ENCODE data around the gene ASNSD1.
A peak's percentile ranks its signal among the peaks of the same experiment; 100 is the strongest.

ASNSD1 gene

DNA sequence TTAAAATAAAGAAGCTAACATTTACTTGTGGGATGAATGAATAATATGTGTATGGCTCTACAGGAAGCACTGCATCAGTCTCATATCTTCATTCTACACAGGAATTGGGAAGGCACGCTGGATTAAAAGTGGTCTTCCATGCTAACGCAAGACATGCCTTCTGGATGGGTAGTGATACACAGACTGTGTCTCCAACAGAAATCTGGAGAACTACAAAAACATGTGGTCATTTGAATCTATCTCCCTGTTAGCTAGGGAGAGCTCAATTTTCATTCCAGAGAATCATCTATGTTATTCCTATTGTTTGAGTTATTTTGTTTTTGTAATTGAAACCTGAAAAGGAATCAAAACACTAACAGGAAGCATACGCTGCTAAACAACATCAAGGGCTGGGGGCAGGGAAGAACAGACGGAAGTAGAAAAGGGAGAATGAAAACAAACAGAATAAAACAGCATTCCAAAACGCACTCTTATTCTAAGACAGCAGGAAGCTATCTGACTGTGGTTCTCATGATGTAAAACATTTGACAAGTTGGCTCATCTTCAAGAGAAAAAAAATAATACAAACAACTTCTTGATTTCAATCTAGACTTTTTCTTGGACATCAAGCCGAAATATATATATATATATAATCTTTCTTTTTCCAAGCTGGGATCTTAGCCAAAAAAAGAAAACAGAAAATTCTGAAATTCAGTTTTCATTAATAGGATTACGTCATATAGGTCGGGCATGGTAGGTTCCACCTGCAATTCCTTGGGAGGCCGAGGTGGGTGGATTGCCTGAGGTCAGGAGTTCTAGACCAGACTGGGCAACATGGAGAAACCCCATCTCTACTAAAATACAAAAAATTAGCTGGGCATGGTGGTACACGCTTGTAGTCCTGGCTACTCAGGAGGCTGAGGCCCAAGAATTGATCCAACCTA is 31.5 kb upstream of the ASNSD1 start:
- CTCF ChIA-PET: interaction anchor here (0.6 to 0.8 kb wide), 2 partner anchors 12 to 21 kb away, joined by 3 read pairs; no protein-coding TSS in a partner anchor
- no peak overlapping the region for H3K4me3 ChIP-seq (ENCODE audit: low read depth, low read length)
- POLR2A ChIA-PET: no interaction called here
- TF ChIP-seq, protein P1, sequence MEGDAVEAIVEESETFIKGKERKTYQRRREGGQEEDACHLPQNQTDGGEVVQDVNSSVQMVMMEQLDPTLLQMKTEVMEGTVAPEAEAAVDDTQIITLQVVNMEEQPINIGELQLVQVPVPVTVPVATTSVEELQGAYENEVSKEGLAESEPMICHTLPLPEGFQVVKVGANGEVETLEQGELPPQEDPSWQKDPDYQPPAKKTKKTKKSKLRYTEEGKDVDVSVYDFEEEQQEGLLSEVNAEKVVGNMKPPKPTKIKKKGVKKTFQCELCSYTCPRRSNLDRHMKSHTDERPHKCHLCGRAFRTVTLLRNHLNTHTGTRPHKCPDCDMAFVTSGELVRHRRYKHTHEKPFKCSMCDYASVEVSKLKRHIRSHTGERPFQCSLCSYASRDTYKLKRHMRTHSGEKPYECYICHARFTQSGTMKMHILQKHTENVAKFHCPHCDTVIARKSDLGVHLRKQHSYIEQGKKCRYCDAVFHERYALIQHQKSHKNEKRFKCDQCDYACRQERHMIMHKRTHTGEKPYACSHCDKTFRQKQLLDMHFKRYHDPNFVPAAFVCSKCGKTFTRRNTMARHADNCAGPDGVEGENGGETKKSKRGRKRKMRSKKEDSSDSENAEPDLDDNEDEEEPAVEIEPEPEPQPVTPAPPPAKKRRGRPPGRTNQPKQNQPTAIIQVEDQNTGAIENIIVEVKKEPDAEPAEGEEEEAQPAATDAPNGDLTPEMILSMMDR (IDR thresholded peaks at IDR 0.05; ENCODE audit: insufficient read depth, low read length, missing control alignments): no peak
- no peak for DNase-seq (ENCODE audit: low read depth, low spot score)

DNA sequence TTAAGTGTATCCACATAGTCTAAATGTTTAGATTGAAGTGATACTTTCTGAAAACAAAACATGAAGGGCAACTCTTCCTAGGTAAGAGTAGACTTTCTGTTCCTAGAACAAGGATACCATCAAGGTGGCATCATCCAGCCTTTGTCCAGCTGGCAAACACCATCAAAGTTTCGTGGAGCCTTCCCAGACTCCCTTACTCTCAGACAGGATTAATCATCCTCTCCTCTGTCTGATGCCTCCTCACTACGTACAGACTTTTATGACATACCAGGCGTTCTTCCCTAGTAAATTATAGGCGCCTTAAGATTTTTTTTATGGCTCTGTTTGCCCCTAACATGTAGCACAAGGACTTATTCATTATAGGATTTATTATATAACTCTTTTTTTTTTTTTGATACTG is 29.4 kb upstream of the ASNSD1 start:
- CTCF ChIA-PET: no interaction called here
- POLR2A ChIA-PET: no interaction called here
- TF ChIP-seq, protein P1 (IDR thresholded peaks at IDR 0.05; ENCODE audit: insufficient read depth, low read length, missing control alignments): no peak
- H3K4me3 ChIP-seq (ENCODE audit: low read depth, low read length): no peak overlapping the region
- DNase-seq (ENCODE audit: low read depth, low spot score): peak; percentile 29

DNA sequence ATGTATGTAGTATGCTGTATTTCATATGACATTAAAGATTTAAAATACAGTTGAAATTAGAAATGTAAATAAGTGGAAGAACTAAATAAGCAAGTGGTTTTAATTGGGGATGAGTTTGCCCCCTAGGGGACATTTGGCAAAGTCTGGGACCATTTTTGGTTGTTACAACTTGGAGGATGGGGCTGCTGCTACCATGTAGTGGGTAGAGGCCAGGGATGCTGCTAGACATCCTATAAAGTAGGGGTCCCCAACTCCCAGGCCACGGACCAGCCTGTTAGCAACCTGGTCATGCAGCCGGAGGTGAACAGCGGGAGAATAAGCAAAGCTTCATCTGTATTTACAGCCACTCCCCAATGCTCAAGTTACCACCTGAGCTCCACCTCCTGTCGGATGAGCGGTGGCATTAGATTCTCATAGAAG is 27.9 kb upstream of the ASNSD1 start:
- ChIA-PET POLR2A (no interaction called here), CTCF (interaction anchor here (1.0 kb wide), 1 partner anchor 27 kb away, joined by 4 read pairs; no protein-coding TSS in a partner anchor)
- H3K4me3 ChIP-seq (ENCODE audit: low read depth, low read length): no peak overlapping the region
- no peak for DNase-seq (ENCODE audit: low read depth, low spot score)
- TF ChIP-seq, protein P1 (IDR thresholded peaks at IDR 0.05; ENCODE audit: insufficient read depth, low read length, missing control alignments): no peak

DNA sequence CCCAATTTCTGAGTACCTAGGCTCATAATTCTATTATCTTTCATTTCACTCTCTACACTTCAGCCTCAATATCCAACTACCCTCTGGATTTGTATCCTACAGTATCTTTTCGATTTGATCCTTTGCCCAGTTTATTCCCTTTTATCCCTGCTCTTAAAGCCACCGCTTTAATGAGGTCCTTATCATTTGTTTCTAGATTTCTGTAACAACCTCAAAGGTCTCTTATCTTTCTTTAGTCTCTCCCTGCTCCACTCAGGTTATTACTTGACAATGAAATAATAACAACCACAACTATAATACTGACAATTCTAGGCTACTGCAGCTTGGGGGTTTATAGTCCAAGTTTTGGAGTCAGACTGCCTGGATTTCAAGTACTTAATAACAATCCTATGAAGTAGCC is 25.9 kb upstream of the ASNSD1 start:
- TF ChIP-seq, protein P1 (IDR thresholded peaks at IDR 0.05; ENCODE audit: insufficient read depth, low read length, missing control alignments): no peak
- no peak overlapping the region for H3K4me3 ChIP-seq (ENCODE audit: low read depth, low read length)
- no peak for DNase-seq (ENCODE audit: low read depth, low spot score)
- ChIA-PET CTCF (interaction anchor here (1.3 kb wide), 1 partner anchor 24 kb away, joined by 4 read pairs; no protein-coding TSS in a partner anchor), POLR2A (no interaction called here)

DNA sequence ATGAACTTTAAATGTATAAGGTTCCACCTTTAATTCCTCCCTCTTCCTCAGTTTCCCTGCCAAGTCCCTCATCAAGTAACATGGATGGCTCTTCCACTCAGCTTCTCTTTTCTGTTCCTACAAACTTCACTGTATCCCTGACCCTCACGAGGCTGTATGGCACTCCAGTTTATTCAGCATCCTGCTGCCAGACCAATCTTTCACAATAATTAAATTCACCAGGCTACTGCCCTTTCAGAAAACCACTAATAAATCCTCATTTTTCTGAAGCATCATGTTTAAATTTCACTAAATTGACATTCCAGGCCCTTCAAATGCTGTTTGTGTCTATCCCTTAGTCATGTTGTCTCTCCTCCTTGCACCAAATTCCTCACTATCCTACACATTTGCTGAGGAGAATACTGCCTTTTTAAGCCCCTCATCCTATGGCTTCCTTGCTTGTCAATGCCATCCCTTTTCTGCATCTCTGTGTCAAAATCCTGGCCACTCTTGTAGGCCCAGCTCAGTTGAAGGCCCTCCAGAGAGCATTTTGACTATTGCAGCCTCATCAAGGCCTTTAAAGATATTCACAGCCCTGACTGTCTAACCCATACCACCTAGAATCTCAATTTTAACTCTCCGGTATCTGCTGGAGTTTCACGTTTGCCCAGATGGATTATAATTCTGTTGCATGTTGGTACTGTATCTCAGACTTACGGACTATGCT is 22.8 kb upstream of the ASNSD1 start:
- CTCF ChIA-PET: interaction anchor here (1.7 kb wide), 1 partner anchor 23 kb away, joined by 7 read pairs; the partner anchor contains the start of gene ASNSD1
- POLR2A ChIA-PET: no interaction called here

More for the DNA sequence above, 22.8 kb upstream of the ASNSD1 start:
- DNase-seq (ENCODE audit: low read depth, low spot score): no peak
- H3K4me3 ChIP-seq (ENCODE audit: low read depth, low read length): no peak overlapping the region
- TF ChIP-seq, protein P1 (IDR thresholded peaks at IDR 0.05; ENCODE audit: insufficient read depth, low read length, missing control alignments): no peak

Measured in AG04449 (cell line).